A673 (cell line): Measurements from ENCODE around the gene SLAIN2.

Experiments
- EZH2 ChIP-seq: fragments of 200-600 bp; sonication (generic); IDR thresholded peaks from 2 replicates; pipeline ENCODE4 v1.6.1; 2017; ENCODE audit warnings: borderline replicate concordance, low read depth, mild to moderate bottlenecking, mixed read lengths, antibody characterized with exemption, low read length; ENCODE audit not compliant: poor library complexity, severe bottlenecking
- TF ChIP-seq, protein P1 (sequence below): fragments of 300-800, 200-600 bp; sonication (generic); conservative IDR thresholded peaks from 2 replicates; pipeline ENCODE4 v1.5.1; 2017; ENCODE audit warnings: low read depth, mild to moderate bottlenecking, antibody characterized with exemption, low read length, moderate library complexity, mixed read lengths

DNA sequence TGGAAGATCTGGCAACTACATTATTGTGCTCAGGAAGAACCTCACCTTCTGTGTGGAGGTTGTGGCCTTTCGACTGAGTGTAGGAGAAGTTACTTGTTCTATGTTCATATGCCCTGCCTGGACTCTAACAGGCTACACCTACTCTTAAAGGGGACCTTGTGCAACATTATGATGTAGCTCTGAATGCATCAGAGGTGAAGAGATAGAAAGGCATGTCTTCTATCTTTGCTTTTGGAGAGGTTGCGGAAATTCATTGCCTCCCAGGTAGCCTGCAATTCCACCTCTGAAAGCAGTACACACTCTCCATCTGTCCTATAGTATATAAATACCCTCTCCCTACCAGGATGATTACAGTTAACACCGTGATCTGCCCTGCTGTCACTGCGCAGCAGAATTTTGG, 7.1 kb upstream of the SLAIN2 start:
- TF ChIP-seq, protein P1, sequence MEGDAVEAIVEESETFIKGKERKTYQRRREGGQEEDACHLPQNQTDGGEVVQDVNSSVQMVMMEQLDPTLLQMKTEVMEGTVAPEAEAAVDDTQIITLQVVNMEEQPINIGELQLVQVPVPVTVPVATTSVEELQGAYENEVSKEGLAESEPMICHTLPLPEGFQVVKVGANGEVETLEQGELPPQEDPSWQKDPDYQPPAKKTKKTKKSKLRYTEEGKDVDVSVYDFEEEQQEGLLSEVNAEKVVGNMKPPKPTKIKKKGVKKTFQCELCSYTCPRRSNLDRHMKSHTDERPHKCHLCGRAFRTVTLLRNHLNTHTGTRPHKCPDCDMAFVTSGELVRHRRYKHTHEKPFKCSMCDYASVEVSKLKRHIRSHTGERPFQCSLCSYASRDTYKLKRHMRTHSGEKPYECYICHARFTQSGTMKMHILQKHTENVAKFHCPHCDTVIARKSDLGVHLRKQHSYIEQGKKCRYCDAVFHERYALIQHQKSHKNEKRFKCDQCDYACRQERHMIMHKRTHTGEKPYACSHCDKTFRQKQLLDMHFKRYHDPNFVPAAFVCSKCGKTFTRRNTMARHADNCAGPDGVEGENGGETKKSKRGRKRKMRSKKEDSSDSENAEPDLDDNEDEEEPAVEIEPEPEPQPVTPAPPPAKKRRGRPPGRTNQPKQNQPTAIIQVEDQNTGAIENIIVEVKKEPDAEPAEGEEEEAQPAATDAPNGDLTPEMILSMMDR = no peak
- no peak for TF ChIP-seq EZH2
